MM.1S (cell line): ENCODE results near the gene SLC24A3.

Experiments used
- EZH2 ChIP-seq: fragments of 300-600 bp; sonication (generic); optimal IDR thresholded peaks from 2 replicates; pipeline ENCODE3; 2017; ENCODE audit warnings: low read depth, mild to moderate bottlenecking, antibody characterized with exemption, low read length, mixed read lengths
- EZH2phosphoT487 ChIP-seq: fragments of 300-600 bp; sonication (generic); IDR thresholded peaks from 2 replicates; pipeline ENCODE4 v1.6.1; 2018; ENCODE audit warnings: antibody characterized with exemption, low read length
- TF ChIP-seq, protein P1 (sequence below): fragments of 300-600 bp; sonication (generic); IDR thresholded peaks from 2 replicates; pipeline ENCODE4 v1.5.1; 2016; ENCODE audit warnings: antibody characterized with exemption, low read length, mixed read lengths

DNA sequence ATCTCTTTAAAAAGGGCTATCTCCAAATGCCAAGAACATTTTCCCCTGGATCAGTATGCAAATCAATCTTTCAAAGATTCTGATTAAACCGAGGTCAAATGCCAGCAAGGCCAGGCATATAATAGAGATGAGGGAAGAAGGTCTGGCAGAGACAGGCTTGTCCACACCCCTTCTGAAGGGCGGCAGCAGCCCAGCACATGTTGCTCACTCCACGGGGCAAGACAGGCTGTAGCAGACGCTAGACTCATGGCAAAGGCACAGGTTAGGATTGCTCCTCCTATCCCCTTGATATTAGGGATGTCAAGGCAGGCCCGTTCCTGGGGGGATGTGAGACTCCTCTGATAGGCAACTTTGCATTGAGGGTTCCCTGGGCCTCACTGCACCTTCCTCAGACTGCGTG lies 440.9 kb downstream of the SLC24A3 start:
- TF ChIP-seq, protein P1, sequence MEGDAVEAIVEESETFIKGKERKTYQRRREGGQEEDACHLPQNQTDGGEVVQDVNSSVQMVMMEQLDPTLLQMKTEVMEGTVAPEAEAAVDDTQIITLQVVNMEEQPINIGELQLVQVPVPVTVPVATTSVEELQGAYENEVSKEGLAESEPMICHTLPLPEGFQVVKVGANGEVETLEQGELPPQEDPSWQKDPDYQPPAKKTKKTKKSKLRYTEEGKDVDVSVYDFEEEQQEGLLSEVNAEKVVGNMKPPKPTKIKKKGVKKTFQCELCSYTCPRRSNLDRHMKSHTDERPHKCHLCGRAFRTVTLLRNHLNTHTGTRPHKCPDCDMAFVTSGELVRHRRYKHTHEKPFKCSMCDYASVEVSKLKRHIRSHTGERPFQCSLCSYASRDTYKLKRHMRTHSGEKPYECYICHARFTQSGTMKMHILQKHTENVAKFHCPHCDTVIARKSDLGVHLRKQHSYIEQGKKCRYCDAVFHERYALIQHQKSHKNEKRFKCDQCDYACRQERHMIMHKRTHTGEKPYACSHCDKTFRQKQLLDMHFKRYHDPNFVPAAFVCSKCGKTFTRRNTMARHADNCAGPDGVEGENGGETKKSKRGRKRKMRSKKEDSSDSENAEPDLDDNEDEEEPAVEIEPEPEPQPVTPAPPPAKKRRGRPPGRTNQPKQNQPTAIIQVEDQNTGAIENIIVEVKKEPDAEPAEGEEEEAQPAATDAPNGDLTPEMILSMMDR: no peak
- TF ChIP-seq EZH2: no peak
- no peak for TF ChIP-seq EZH2phosphoT487
